Measurements from ENCODE around the gene PTGER2. TPM values are rescaled to one million over a fixed set of nuclear protein-coding genes. Genes with fewer than 3 reads are reported as not detected.

The PTGER2 gene
- polyA plus RNA-seq, 1 donor (not counting 4 experiments of a cell fraction or from before 2014, with no cell fraction given): 0.28 TPM

DNA sequence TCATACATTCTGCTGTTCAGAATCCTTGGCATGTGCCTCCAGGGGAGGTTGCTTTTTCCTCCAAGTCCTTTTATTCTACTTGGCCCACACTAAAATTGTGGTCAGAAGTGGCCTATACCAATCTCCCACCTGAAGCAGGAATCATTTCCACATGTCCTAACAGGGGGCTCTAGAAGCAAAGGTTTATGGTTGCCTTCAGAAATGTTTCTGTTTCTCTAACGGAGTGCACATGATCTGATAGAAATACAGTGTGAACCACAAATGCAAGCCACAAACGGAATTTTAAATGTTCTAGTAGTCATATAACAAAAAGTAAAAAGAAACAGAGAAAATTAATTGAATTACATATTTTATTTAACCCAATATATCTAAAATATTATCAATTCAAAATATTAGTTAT lies 4.0 kb downstream of the PTGER2 start:
- no peak overlapping the region for H3K27ac ChIP-seq (ENCODE audit: control insufficient read depth, insufficient read depth, low read length)
- TF ChIP-seq, protein P1, sequence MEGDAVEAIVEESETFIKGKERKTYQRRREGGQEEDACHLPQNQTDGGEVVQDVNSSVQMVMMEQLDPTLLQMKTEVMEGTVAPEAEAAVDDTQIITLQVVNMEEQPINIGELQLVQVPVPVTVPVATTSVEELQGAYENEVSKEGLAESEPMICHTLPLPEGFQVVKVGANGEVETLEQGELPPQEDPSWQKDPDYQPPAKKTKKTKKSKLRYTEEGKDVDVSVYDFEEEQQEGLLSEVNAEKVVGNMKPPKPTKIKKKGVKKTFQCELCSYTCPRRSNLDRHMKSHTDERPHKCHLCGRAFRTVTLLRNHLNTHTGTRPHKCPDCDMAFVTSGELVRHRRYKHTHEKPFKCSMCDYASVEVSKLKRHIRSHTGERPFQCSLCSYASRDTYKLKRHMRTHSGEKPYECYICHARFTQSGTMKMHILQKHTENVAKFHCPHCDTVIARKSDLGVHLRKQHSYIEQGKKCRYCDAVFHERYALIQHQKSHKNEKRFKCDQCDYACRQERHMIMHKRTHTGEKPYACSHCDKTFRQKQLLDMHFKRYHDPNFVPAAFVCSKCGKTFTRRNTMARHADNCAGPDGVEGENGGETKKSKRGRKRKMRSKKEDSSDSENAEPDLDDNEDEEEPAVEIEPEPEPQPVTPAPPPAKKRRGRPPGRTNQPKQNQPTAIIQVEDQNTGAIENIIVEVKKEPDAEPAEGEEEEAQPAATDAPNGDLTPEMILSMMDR (optimal IDR thresholded peaks at IDR 0.05 in 1 of 3, IDR thresholded peaks at IDR 0.05 in 1 of 3, conservative IDR thresholded peaks at IDR 0.05 in 1 of 3; ENCODE audit: extremely low read depth in 1 of 3, insufficient read depth in 2 of 3, low read length in 3 of 3): no peak
- TF ChIP-seq EZH2 (IDR thresholded peaks at IDR 0.05; ENCODE audit: low read length): no peak
- no peak overlapping the region for H3K4me2 ChIP-seq (ENCODE audit: control insufficient read depth, extremely low read depth, insufficient read depth, low read depth, low read length)
- no peaks in the 10 kb centered on the region for H4K20me1 ChIP-seq (ENCODE audit: control insufficient read depth, extremely low read depth, insufficient read depth, low read length)
- H3K9ac ChIP-seq (ENCODE audit: control insufficient read depth, extremely low read depth, insufficient read depth, low read length): no peak overlapping the region
- H3K4me1 ChIP-seq (ENCODE audit: control insufficient read depth, extremely low read depth, insufficient read depth, low read length): peaks cover 14% of the 10 kb centered on the region
- H3K27me3 ChIP-seq (ENCODE audit: control insufficient read depth, extremely low read depth, insufficient read depth, low read length): peaks cover 28% of the 10 kb centered on the region
- H3K4me3 ChIP-seq (ENCODE audit: control insufficient read depth in 2 of 3, extremely low read depth in 1 of 3, insufficient read depth in 2 of 3, low read depth in 1 of 3, low read length in 3 of 3): no peak overlapping the region
- DNase-seq (ENCODE audit: low read depth, low spot score): no peak
- H3K79me2 ChIP-seq (ENCODE audit: control insufficient read depth, insufficient read depth, low read length): no peaks in the 10 kb centered on the region
- H3K36me3 ChIP-seq (ENCODE audit: control insufficient read depth in 2 of 2, extremely low read depth in 1 of 2, insufficient read depth in 2 of 2, low read length in 2 of 2): no peaks in the 10 kb centered on the region
- no peaks in the 10 kb centered on the region for H3K9me1 ChIP-seq (ENCODE audit: control insufficient read depth, extremely low read depth, insufficient read depth, low read length)
- dilution Hi-C loops (cut with MboI; ENCODE audit: extremely low pct_ligation_motif_present, low sequenced_read_pairs): no loop called here
- no peak overlapping the region for H2AFZ ChIP-seq (ENCODE audit: control insufficient read depth, low read length)
- no peak for FAIRE-seq
- H3K9me3 ChIP-seq (ENCODE audit: control insufficient read depth, low read depth, low read length): no peaks in the 10 kb centered on the region

DNA sequence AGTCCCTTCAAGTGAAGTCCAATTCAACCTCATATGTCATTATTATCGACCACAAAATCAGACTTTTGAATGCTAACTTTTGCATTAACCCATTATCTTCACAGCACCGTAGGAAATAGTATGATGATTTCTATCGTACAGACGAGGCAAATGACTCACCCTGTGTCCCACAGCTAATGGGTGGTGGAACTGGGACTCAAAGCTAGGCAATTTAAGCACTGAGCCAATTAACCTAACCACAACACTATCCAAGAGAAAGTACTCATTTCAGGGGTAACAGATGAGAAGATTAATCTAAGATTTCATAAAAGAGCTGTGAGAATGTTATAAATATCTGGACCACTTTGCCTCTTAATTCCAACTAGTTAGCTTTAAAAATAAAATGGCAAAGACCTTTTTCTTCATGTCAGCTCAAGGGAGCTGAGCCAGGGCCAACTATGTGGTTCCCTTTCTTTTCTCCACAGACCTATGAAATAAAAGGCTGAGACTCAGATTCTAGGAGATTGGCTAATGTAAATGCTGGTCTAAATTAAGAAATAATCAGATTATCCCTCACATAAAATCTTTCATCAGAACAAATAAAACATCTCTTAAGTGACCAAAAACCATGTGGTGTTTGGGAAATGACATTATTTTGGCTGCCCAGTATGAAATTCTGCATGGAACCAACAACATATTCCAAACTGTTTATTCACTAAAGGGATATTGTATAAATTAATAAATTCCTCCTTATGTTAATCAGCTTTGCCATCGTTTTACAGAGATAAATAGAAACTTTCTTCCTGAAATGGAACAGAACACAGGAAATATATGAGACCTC lies 4.9 kb downstream of the PTGER2 start:
- no peaks in the 10 kb centered on the region for H3K9me3 ChIP-seq (ENCODE audit: control insufficient read depth, low read depth, low read length)
- dilution Hi-C loops (cut with MboI; ENCODE audit: extremely low pct_ligation_motif_present, low sequenced_read_pairs): no loop called here
- no peaks in the 10 kb centered on the region for H3K9me1 ChIP-seq (ENCODE audit: control insufficient read depth, extremely low read depth, insufficient read depth, low read length)
- H3K79me2 ChIP-seq (ENCODE audit: control insufficient read depth, insufficient read depth, low read length): no peaks in the 10 kb centered on the region
- no peaks in the 10 kb centered on the region for H4K20me1 ChIP-seq (ENCODE audit: control insufficient read depth, extremely low read depth, insufficient read depth, low read length)
- no peak overlapping the region for H3K4me2 ChIP-seq (ENCODE audit: control insufficient read depth, extremely low read depth, insufficient read depth, low read depth, low read length)
- no peak for FAIRE-seq
- no peak overlapping the region for H3K4me3 ChIP-seq (ENCODE audit: control insufficient read depth in 2 of 3, extremely low read depth in 1 of 3, insufficient read depth in 2 of 3, low read depth in 1 of 3, low read length in 3 of 3)
- DNase-seq (ENCODE audit: low read depth, low spot score): no peak
- H3K36me3 ChIP-seq (ENCODE audit: control insufficient read depth in 2 of 2, extremely low read depth in 1 of 2, insufficient read depth in 2 of 2, low read length in 2 of 2): no peaks in the 10 kb centered on the region
- H3K9ac ChIP-seq (ENCODE audit: control insufficient read depth, extremely low read depth, insufficient read depth, low read length): no peak overlapping the region
- TF ChIP-seq, protein P1 (optimal IDR thresholded peaks at IDR 0.05 in 1 of 3, IDR thresholded peaks at IDR 0.05 in 1 of 3, conservative IDR thresholded peaks at IDR 0.05 in 1 of 3; ENCODE audit: extremely low read depth in 1 of 3, insufficient read depth in 2 of 3, low read length in 3 of 3): no peak
- TF ChIP-seq EZH2 (IDR thresholded peaks at IDR 0.05; ENCODE audit: low read length): no peak
- no peak overlapping the region for H2AFZ ChIP-seq (ENCODE audit: control insufficient read depth, low read length)
- no peak overlapping the region for H3K27ac ChIP-seq (ENCODE audit: control insufficient read depth, insufficient read depth, low read length)
- peaks cover 22% of the 10 kb centered on the region for H3K27me3 ChIP-seq (ENCODE audit: control insufficient read depth, extremely low read depth, insufficient read depth, low read length)
- peaks cover 9% of the 10 kb centered on the region for H3K4me1 ChIP-seq (ENCODE audit: control insufficient read depth, extremely low read depth, insufficient read depth, low read length)

Data from keratinocyte (primary cell).